GM19238 (cell line): ENCODE measurements around the gene GKN1.

Source experiments
- DNase-seq: peaks from one replicate; pipeline ENCODE4 v3.0.0; 2011; ENCODE audit warnings: low spot score; ENCODE audit not compliant: insufficient read length

GKN1 gene

GRCh38 chr2:68959001-68959400 is 15.4 kb upstream of the GKN1 start:
- DNase-seq: no peak

DNA sequence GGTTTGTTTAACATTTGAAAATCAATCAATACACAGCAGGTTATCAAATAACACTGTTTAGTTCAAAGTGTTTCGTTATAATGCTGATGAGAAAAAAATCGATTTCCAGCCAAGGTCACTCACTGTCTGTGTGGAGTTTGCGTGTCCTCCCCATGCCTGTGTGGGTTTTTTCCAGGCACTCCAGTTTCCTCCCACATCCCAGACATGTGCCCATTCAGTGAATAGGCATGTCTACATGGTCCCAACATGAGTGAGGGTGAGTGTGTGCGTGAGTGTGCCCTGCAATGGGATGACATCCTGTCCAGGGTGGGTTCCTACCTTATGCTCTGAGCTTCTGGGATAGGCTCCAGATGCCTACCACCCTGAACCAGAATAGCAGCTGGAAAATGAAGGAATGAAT is 13.1 kb upstream of the GKN1 start:
- DNase-seq: no peak

DNA sequence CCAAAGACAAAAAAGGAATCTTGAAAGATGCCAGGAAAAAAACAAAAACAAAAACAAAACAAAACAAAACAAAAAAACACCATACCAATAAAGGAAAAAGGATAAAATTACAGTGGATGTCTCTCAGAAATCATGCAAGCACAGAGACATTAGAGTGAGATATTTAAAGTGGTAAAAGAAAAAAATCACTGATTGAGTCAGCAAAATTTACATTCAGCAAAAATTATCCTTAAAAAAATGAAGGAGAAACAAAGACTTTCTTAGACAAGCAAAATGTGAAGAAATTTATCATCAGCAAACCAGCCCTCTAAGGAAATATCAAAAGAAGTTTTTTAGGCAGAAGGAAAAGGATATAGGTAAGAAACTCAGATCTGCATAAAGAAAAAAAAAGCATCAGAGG is 10.2 kb upstream of the GKN1 start:
- no peak for DNase-seq

DNA sequence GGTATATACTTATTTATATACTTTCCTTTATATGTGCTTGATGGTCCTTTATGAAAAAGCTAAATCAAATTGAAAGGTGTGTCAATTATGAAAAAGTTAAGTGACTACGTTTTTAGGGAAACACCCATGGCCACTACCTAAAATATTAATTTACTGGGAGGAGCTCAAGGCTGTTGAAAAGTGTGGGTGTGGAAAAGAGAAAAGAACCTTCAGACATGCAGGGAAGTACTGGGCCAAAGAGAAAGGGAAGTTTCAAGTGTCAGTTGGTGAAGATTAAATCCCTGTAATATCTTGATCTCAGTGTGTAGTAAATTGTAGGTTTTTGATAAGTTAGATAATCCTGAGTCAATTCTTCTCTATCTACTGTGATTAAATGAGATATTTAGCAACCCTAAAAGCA is 6.2 kb upstream of the GKN1 start:
- DNase-seq: no peak

DNA sequence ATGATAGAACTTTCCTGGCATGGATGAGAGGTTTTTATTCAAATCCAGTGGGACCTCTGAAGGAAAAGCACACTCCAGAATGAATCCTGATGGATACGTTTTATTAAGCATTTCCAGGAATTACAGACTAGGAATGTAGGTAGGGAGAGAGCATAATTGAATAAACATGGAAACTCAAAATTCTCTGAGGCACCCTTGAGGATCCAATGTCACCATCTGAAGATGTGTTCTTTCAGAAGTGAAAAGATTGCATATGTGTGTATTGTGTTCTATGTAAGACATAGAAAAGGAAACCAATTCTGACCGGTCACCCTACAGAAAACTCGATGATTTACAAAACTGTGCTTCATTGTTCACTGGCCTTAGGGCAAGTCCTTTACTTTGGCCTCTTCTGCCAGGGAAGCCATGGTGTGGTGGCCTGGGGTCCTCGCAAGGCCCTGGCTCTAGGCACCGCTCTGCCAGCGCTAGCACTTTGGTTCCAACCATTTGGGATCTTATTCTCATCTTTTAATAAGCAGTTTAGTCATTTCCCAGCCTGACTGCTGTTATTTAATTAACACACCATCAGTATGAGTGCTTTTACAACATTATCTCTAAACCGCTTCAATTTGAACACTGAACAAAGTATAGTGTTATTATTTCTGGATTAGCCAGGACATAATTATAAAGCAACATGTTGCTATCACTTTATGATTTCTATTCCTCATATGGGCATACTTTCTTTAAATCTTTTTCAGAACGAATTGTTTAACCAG is 4.5 kb upstream of the GKN1 start:
- DNase-seq: no peak

DNA sequence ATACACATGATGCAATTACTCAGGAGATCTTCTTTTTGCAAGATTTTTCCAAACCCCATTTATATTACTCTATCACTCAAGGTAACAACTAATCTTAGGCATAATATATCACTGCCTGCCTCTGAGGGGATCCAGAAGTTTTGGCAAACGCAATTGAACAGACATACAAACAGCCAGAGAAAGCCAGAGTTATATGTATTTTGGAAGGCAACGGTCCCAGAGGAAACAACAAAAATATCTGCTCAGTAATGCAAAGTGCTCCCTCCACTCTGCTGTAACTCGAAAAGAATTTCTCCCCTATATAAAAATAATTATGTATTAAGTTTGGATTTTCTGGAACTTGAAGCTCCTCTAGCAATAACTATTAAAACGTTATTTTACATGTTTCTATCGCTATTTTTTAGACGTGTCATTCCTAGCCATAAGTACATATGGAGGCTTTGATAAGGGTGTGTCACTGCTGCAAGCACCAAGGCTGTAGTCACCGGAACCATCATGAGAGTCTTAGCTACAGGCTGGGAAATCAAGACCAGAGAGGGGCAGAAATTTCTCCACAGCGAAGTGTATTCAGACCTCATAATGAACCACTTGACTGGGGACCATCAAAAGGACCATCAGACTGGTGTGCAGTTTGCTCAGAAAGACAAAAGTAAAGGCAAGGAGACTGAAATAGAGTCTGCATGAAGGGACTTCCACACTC is 3.7 kb upstream of the GKN1 start:
- no peak for DNase-seq

DNA sequence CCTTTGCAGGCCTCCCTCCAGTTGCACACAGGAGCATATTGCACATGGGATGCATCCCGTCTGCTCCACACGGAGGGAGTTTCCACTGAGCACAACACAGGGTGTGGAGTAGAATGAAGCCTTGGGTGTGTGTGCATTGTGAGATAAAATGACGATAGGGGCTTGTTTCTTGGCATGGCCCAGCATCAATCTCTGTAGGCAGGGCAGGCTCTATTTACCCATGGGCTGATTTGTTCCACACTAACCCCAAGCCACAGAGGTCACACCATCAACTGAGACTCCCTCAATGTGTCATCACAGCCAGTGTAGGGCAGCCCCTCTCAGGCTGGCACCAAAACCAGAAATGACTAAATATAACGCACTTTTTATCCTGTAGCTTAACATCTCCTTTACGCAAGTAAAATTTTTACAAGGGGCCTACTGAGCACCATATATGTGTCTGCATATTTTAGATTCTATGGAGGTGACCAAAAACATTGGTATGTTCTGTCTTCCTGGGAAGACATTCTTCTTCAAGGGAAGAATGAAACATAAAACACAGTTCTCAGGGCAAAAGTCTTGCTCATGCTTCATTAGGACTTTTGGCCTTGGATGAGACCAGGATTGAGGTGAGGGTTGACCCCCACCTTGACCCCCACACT is 2.7 kb upstream of the GKN1 start:
- no peak for DNase-seq

DNA sequence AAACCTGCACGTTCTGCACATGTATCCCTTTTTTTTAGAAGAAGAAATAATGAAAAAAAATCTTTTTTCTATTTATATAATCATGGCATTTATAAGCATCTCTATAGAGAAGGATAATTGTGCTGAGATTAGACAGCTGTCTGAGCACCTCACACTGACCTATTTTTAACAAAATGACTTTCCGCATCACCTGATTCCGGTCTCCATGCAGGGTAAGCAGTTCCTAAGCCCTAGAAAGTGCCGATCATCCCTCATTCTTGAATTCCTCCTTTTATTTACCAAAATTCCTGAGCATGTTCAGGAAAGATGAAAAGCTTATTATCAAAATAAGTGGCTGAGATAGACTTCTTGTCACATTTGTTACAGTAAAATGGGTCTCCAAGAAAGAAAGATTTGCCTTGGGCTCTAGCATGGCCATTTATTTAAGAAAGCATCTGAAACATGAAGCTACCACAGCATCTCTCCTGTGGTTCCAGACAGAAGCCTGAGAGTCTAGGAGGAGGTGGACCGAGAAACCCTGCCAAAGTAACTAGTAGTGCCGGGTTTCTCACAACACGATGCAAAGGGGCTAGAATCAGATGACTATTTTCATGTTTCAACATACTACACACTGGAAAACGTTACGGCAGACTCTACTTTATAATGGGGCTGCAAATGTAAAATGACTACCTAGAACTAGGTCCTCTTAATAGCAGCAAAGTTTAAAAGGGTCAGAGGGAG is 670 bp downstream of the GKN1 start:
- no peak for DNase-seq

DNA sequence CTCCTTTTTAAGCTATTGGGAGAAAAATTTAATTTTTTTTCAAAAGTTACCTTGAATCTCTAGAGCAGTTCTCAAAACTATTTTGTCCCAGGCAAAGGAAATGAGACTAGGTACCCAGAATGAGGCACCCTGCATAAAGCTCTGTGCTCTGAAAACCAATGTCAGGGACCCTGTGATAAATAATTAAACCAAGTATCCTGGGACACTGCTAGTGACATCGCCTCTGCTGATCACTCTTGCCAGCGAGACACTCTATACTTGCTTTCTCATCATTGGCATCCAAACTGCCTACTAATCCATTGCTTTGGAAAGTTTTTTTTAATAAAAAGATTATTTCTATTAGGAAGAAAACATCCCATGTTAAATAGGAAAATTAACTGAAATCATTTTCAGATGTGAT is 1.4 kb downstream of the GKN1 start:
- DNase-seq: no peak

GRCh38 chr2:68977453-68977852 is 3.0 kb downstream of the GKN1 start:
- no peak for DNase-seq

DNA sequence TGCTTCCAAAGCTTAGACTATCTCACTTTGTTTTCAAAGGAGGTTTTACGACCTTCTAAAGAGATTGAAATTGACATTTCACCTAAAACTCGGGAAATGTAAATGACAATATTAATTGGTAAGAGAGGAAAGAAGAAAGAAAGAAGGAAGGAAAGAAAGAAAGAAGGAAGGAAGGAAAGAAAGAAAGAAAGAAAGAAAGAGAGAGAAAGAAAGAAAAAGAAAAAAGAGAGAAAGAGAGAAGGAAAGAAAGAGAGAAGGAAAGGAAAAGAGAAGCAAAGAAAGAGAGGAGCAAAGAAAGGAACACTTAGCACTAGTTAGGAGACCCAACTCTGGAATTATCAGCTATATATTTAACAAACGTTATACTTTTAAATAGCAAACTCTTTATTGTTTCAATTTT is 3.7 kb downstream of the GKN1 start:
- DNase-seq: no peak

DNA sequence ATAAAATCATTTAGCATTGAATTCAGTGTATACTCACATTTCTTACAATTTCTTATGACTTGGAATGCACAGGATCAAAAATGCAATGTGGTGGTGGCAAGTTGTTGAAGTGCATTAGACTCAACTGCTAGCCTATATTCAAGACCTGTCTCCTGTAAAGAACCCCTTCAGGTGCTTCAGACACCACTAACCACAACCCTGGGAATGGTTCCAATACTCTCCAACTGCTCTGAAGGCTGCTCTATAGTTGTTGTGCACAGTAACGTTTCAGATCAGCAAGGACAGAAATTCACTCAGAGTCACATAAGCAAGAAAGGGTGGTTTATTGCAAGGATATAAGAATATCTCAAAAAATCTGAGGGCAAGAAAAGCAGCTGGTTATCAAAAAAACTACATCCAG is 6.5 kb downstream of the GKN1 start:
- DNase-seq: no peak

DNA sequence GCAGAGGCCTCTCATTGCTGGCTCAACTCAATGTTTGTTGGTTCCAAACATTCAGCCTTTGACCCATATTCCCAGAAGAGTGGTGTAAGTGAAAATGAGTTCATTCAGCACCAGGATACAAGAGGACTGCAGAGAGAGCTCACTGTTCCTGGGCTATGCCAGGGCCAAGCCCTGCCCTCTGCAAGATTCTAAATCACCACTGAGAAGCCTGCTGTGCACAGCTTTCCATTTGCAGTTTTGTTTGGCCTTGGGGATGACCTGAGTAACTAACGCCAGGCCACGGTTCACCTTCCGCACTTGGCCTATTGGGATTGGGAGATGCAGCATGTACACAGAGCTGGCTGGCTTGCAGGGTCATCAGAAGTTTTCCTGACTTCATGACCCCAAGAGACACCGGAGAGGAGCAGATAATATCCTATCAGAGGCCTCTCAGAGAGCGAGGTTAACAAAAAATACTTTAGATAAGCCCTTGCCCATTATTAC is 12.6 kb downstream of the GKN1 start:
- DNase-seq: no peak

- DNase-seq: no peak
Observed at GRCh38 chr2:68989035-68989434, 14.6 kb downstream of the GKN1 start.

GRCh38 chr2:68992341-68992740 is 17.9 kb downstream of the GKN1 start:
- no peak for DNase-seq

DNA sequence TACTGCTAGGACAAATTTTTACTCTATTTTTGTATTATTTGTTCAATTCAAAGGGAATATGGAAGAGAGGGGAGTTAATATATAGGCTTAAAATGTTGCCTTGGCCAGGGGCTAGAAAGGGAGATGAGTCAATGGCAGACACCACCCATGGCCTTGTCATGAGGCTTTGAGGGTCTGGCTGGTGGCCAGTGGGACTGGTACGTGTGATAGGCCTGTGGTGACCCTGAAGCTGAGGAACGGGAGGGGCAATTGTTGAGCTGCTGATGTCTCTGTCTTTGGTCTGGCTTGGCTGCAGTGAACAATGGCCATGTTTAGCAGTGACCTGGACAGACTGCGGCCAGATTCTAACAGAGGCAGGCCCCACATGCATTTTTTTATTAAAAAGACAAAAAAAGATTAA is 18.5 kb downstream of the GKN1 start:
- DNase-seq: no peak

DNA sequence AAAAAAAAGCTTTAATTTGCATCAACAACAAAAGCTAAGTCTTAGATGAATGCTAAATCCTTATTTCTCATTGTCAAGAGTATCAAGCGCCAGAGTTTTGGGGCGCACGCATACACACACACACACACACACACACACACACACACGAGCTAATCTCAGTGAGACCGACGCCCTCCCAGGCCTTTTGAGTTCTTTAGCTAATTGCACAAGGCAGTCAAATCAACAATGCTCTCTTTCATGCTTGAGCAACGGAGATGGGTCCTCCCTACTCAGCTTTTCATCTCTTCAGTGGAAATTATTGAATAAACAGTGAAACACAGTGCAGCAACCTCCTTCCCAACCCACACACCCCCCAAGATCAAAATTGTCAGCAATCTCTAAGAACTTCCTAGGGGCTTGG is 19.2 kb downstream of the GKN1 start:
- no peak for DNase-seq

GRCh38 chr2:68994864-68995263 is 20.4 kb downstream of the GKN1 start:
- no peak for DNase-seq

DNA sequence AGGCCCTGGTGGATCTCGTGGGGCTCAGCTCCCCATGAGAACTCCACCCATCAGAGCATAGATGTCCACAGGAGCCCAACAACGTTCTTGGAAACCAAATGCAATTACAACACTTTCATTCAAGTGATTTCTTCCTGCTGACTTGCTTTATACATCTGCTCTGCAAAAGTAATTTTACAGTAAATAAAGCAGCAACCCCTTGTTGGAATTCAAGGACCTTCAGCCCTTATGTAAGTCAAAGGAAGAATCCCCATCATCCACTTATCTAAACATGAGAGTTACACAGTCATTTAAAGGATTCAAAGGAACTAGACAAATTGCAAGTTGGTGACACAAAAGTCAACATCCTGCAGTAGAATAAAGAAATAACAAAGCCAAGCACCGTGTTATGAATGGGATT is 21.5 kb downstream of the GKN1 start:
- DNase-seq: no peak

- DNase-seq: no peak
Observed at GRCh38 chr2:68997401-68997800, 23.0 kb downstream of the GKN1 start.

DNA sequence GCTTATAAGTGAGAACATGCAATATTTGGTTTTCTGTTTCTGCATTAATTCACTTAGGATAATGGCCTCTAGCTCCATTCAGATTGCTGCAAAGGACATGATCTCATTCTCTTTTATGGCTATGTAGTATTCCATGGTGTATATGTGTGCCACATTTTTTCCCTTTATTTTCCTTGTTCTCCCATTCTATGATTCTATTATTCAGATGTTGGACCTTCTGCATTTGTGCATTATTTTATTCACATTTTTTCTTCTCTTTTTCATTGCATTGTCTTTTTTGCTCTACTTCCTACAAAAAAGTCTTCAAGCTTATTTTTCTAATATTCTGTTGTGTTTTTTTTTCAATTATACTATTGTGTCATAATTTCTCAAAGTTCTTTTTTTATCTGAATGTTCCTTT is 27.4 kb downstream of the GKN1 start:
- DNase-seq: no peak

GRCh38 chr2:69003731-69004130 is 29.3 kb downstream of the GKN1 start:
- DNase-seq: no peak
